Measurements from ENCODE around the gene ACSL5.
"Not testable (repeated sequence)": the region's sequence is repeated elsewhere in the genome, so short reads cannot be mapped to it uniquely, and the experiment has no call there.

The ACSL5 gene

DNA sequence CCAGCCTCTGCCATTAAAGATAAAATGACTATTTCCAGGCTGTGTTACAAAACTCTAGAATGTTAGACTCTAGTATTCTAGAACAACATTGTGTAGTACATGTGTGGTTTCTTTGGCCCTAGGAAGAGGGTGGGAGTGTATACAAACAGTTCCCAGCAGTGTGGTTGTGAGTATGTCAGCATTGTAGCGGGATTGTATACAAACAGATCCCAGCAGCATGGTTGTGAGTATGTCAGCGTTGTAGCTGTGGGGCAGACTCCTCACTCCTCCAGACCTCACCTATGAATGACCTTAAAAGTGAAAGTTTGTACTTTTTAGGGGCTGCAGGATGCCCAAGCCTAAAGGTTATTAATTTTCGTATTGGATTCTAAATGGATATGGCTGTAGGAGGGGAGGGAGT lies 6.9 kb upstream of the ACSL5 start:
- no peak for DNase-seq (ENCODE audit: low read depth)
- TF ChIP-seq CTCF (IDR thresholded peaks at IDR 0.05; ENCODE audit: low read depth, low read length, missing control alignments), result no peak
- no peak overlapping the region for H3K4me3 ChIP-seq (ENCODE audit: low read depth, low read length)

GRCh38 chr10:112367516-112367915 lies 6.4 kb upstream of the ACSL5 start:
- DNase-seq (ENCODE audit: low read depth), result no peak

DNA sequence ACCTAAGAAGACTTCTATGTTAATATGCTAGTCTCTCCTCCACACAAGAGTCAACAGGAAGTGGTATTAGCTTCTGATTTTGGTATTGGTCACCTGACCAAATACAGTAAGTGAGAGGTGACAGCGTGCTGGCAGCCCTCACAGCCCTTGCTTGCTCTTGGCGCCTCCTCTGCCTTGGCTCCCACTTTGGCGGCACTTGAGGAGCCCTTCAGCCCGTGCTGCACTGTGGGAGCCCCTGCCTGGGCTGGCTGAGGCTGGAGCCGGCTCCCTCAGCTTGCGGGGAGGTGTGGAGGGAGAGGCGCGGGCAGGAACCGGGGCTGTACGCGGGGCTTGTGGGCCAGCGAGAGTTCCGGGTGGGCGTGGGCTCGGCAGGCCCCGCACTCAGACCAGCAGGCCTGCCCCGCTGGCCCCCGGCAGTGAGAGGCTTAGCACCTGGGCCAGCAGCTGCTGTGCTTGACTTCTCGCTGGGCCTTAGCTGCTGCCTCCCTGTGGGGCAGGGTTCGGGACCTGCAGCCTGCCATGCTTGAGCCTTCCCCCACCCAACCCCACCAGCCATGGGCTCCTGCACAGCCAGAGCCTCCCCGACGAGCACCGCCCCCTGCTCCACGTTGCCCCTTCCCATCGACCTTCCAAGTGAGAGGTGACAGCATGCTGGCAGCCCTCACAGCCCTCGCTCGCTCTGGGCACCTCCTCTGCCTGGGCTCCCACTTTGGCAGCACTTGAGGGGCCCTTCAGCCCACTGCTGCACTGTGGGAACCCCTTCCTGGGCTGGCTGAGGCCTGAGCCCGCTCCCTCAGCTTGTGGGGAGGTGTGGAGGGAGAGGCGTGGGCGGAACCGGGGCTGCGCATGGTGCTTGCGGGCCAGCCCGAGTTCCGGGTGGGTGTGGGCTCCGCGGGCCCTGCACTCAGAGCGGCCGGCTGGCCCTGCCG lies 4.2 kb upstream of the ACSL5 start:
- DNase-seq (ENCODE audit: low read depth), result peak; percentile 31
- TF ChIP-seq CTCF (IDR thresholded peaks at IDR 0.05; ENCODE audit: low read depth, low read length, missing control alignments), result no peak
- no peak overlapping the region for H3K4me3 ChIP-seq (ENCODE audit: low read depth, low read length)

More at GRCh38 chr10:112367516-112367915, 6.4 kb upstream of the ACSL5 start:
- TF ChIP-seq CTCF (IDR thresholded peaks at IDR 0.05; ENCODE audit: low read depth, low read length, missing control alignments), result no peak
- H3K4me3 ChIP-seq (ENCODE audit: low read depth, low read length), result no peak overlapping the region

DNA sequence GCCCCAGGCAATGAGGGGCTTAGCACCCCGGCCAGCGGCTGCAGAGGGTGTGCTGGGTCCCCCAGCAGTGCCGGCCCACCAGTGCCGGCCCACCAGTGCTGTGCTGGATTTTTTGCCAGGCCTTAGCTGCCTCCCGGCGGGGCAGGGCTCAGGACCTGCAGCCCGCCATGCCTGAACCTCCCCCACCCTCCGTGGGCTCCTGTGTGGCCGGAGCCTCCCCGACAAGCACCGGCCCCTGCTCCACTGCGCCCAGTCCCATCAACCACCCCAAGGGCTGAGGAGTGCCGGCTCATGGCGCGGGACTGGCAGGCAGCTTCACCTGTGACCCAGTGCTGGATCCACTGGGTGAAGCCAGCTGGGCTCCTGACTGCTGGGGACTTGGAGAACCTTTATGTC lies 3.5 kb upstream of the ACSL5 start:
- no peak for TF ChIP-seq CTCF (IDR thresholded peaks at IDR 0.05; ENCODE audit: low read depth, low read length, missing control alignments)
- no peak overlapping the region for H3K4me3 ChIP-seq (ENCODE audit: low read depth, low read length)
- no peak for DNase-seq (ENCODE audit: low read depth)

- not testable (repeated sequence) for H3K4me3 ChIP-seq (ENCODE audit: low read depth, low read length); DNase-seq (ENCODE audit: low read depth)
These were observed 2.6 kb upstream of the ACSL5 start for GRCh38 chr10:112371326-112371725.

- not testable (repeated sequence) for H3K4me3 ChIP-seq (ENCODE audit: low read depth, low read length); DNase-seq (ENCODE audit: low read depth)
These were observed 1.6 kb upstream of the ACSL5 start for GRCh38 chr10:112372182-112372810.

DNA sequence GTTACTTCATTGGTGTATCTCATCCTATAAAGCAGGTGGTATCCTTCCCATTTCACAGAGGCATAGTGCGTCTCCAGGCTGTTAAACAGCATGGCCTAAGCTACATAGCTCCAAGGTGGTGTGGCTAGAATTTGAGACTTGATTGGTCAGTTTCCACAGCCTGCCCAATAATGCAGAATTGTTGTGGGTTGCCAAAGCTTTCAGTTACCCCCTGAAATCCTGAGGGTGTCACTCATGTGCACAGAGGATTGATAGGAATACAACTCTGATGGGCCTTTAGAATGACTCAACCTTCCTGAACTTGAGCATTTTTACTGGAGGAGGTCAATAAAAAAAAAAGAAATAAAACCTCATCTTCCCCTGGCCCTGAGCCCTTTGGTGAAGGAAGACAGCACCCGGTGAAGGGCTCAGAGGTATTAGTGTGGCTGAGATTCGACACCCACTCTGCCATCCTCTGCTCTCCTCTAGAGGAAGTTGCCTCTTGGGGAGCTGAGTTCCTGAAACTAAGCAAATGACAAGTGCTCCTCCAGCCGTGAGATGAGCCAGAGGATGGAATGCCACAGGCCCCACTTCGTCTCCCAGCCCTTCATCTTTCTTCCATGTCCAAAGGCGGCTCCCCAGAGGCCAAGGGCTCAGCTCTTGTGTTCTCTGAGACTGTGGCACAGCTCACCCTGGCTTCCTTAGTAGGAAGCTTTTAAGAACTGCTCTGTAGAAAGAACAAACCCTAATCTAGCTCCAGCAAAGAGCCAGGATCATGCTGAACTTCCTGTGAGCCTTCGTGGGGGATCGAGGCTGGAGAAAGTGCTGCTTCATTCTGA lies 1.0 kb downstream of the ACSL5 start:
- peak overlapping the region; percentile 89 for H3K4me3 ChIP-seq (ENCODE audit: low read depth, low read length)
- no peak for TF ChIP-seq CTCF (IDR thresholded peaks at IDR 0.05; ENCODE audit: low read depth, low read length, missing control alignments)
- DNase-seq (ENCODE audit: low read depth), result no peak
